ENCODE data around the gene MAFG. TPM values are rescaled to one million over a fixed set of nuclear protein-coding genes. Genes with fewer than 3 reads are reported as not detected.

MAFG gene
- total RNA-seq, 1 experiment from 2014 or later = 36.1 TPM

GRCh38 chr17:81956607-81957589 lies 29.4 kb upstream of the MAFG start:
- CTCF ChIA-PET = no interaction called here
- BruUV-seq (replicated peaks) = no TSS peak
- no peaks in the 10 kb centered on the region for H3K4me1 Mint-ChIP-seq (ENCODE audit: low read depth, unreplicated experiment)
- no peaks in the 10 kb centered on the region for H3K9me3 Mint-ChIP-seq (ENCODE audit: low read depth, unreplicated experiment)
- H3K27ac Mint-ChIP-seq (ENCODE audit: unreplicated experiment) = no peak overlapping the region
- no peak for DNase-seq
- TF ChIP-seq CTCF (IDR thresholded peaks at IDR 0.05; ENCODE audit: unreplicated experiment) = no peak
- H3K27me3 Mint-ChIP-seq (ENCODE audit: unreplicated experiment) = peaks cover 35% of the 10 kb centered on the region
- intact Hi-C loops (cut with micrococcal nuclease; ENCODE audit: unreplicated experiment) = no loop called here
- no peak overlapping the region for H3K4me3 Mint-ChIP-seq (ENCODE audit: low read depth, unreplicated experiment)
- H3K36me3 Mint-ChIP-seq (ENCODE audit: insufficient read depth, unreplicated experiment) = no peaks in the 10 kb centered on the region

- Mint-ChIP-seq H3K27me3 (ENCODE audit: unreplicated experiment) (peaks cover 43% of the 10 kb centered on the region), H3K27ac (ENCODE audit: unreplicated experiment) (no peak overlapping the region), H3K9me3 (ENCODE audit: low read depth, unreplicated experiment) (no peaks in the 10 kb centered on the region), H3K4me3 (ENCODE audit: low read depth, unreplicated experiment) (no peak overlapping the region), H3K4me1 (ENCODE audit: low read depth, unreplicated experiment) (no peaks in the 10 kb centered on the region), H3K36me3 (ENCODE audit: insufficient read depth, unreplicated experiment) (no peaks in the 10 kb centered on the region)
- no TSS peak for BruUV-seq (replicated peaks)
- no peak for DNase-seq
- CTCF ChIA-PET = interaction anchor here (0.7 to 1.1 kb wide), 2 partner anchors 15 to 39 kb away, joined by 3 read pairs; no protein-coding TSS in a partner anchor
- intact Hi-C loops (cut with micrococcal nuclease; ENCODE audit: unreplicated experiment) = loop anchor here (2.0 kb wide), 1 partner anchor 67 kb away; the partner anchor contains the start of genes CENPX and LRRC45
- TF ChIP-seq CTCF (IDR thresholded peaks at IDR 0.05; ENCODE audit: unreplicated experiment) = no peak
These were observed 28.4 kb upstream of the MAFG start for GRCh38 chr17:81955756-81956544.

GRCh38 chr17:81955058-81955681 lies 27.6 kb upstream of the MAFG start:
- Mint-ChIP-seq H3K27ac (ENCODE audit: unreplicated experiment) (no peak overlapping the region), H3K36me3 (ENCODE audit: insufficient read depth, unreplicated experiment) (no peaks in the 10 kb centered on the region), H3K9me3 (ENCODE audit: low read depth, unreplicated experiment) (no peaks in the 10 kb centered on the region), H3K4me3 (ENCODE audit: low read depth, unreplicated experiment) (no peak overlapping the region), H3K27me3 (ENCODE audit: unreplicated experiment) (peaks cover 51% of the 10 kb centered on the region), H3K4me1 (ENCODE audit: low read depth, unreplicated experiment) (no peaks in the 10 kb centered on the region)
- BruUV-seq (replicated peaks) = no TSS peak
- no peak for DNase-seq
- CTCF ChIA-PET = interaction anchor here (0.7 to 1.2 kb wide), 3 partner anchors 14 to 67 kb away, joined by 3 to 5 read pairs (median 3); partner anchors contain the start of genes CENPX and LRRC45
- TF ChIP-seq CTCF (IDR thresholded peaks at IDR 0.05; ENCODE audit: unreplicated experiment) = no peak
- intact Hi-C loops (cut with micrococcal nuclease; ENCODE audit: unreplicated experiment) = loop anchor here (2.0 kb wide), 1 partner anchor 68 kb away; the partner anchor contains the start of genes CENPX and LRRC45
